ENCODE data around the gene CTXND2. TPM values are rescaled to one million over a fixed set of nuclear protein-coding genes. Genes with fewer than 3 reads are reported as not detected.

CTXND2 gene
- total and polyA plus RNA-seq, 2 of the 13 experiments (the other 11 are each of a cell fraction or from before 2014, with no cell fraction given): not detected

GRCh38 chr1:150926097-150926741, 39.3 kb downstream of the CTXND2 start, which contains the start of gene SETDB1 (continued):
- TF ChIP-seq ZBTB10 (CRISPR knock-in tag; IDR thresholded peaks at IDR 0.05; ENCODE audit: borderline replicate concordance) (peak; percentile 53; the same call in 1 of the 2 replicates), POGZ (CRISPR knock-in tag; IDR thresholded peaks at IDR 0.05) (0 out of 2 replicates have a peak, but pooled peaks have one; percentile 51), ZHX2 (IDR thresholded peaks at IDR 0.05; ENCODE audit: low read depth) (peak; percentile 31; the same call in 1 of the 2 replicates), ZHX2 (CRISPR knock-in tag; IDR thresholded peaks at IDR 0.05; ENCODE audit: borderline replicate concordance) (no peak), HIVEP1 (CRISPR knock-in tag; IDR thresholded peaks at IDR 0.05) (0 out of 2 replicates have a peak, but pooled peaks have one; percentile 52), ZNF576 (CRISPR knock-in tag; IDR thresholded peaks at IDR 0.05) (no peak), GABPA (IDR thresholded peaks at IDR 0.05; ENCODE audit: low read depth, low read length) (peak; percentile 83), GABPA (CRISPR knock-in tag; IDR thresholded peaks at IDR 0.05; ENCODE audit: low read depth) (peak; percentile 99), ZNF740 (CRISPR knock-in tag; IDR thresholded peaks at IDR 0.05) (no peak), ATF7 (IDR thresholded peaks at IDR 0.05) (no peak), ATF7 (CRISPR knock-in tag; IDR thresholded peaks at IDR 0.05) (no peak), ZNF792 (CRISPR knock-in tag; IDR thresholded peaks at IDR 0.05) (peak; percentile 65; the same call in 1 of the 2 replicates), ZNF33A (CRISPR knock-in tag; IDR thresholded peaks at IDR 0.05; ENCODE audit: borderline replicate concordance) (no peak), ZNF784 (CRISPR knock-in tag; IDR thresholded peaks at IDR 0.05; ENCODE audit: borderline replicate concordance) (no peak), HNF4A (CRISPR knock-in tag; IDR thresholded peaks at IDR 0.05) (no peak), EZH2 (conservative IDR thresholded peaks at IDR 0.05; ENCODE audit: low read depth, low read length) (no peak), ATF6 (CRISPR knock-in tag; conservative IDR thresholded peaks at IDR 0.05) (no peak; the same call in 1 of the 2 replicates)
